H9 (cell line): ENCODE results near the gene LRP1-AS. TPM values are rescaled to one million over a fixed set of nuclear protein-coding genes. Genes with fewer than 3 reads are reported as not detected.
A peak's percentile ranks its signal among the peaks of the same experiment; 100 is the strongest.

Source experiments
- DNase-seq: peaks from one replicate; pipeline ENCODE4 v3.0.0-alpha.2; 2017
- H2AFZ ChIP-seq: one replicate; pipeline ENCODE4 v1.6.1; 2013; ENCODE audit warnings: mild to moderate bottlenecking, low read length, control low read depth, moderate library complexity
- H2AK5ac ChIP-seq: 2 replicates; pipeline ENCODE4 v1.6.1; 2013; ENCODE audit warnings: low read length, control low read depth, mixed read lengths; ENCODE audit not compliant: insufficient read length
- H2BK120ac ChIP-seq: one replicate; pipeline ENCODE4 v1.6.1; 2013; ENCODE audit warnings: low read depth, mild to moderate bottlenecking, low read length, control low read depth, inconsistent platforms; ENCODE audit not compliant: poor library complexity, severe bottlenecking
- H2BK12ac ChIP-seq: 2 replicates; pipeline ENCODE4 v1.6.1; 2013; ENCODE audit warnings: low read length, control low read depth, mixed read lengths, low read depth; ENCODE audit not compliant: insufficient read length
- H2BK15ac ChIP-seq: 2 replicates; pipeline ENCODE4 v1.6.1; 2013; ENCODE audit warnings: low read depth, low read length, control low read depth
- H2BK20ac ChIP-seq: one replicate; pipeline ENCODE4 v1.6.1; 2013; ENCODE audit warnings: low read depth, mild to moderate bottlenecking, low read length, control low read depth, inconsistent platforms; ENCODE audit not compliant: poor library complexity, severe bottlenecking
- H2BK5ac ChIP-seq: 2 replicates; pipeline ENCODE4 v1.6.1; 2013; ENCODE audit warnings: low read length, control low read depth, mixed read lengths; ENCODE audit not compliant: insufficient read length
- H3K14ac ChIP-seq: 2 replicates; pipeline ENCODE4 v1.6.1; 2013; ENCODE audit warnings: low read length, control low read depth; ENCODE audit not compliant: insufficient read depth
- H3K18ac ChIP-seq: 2 replicates; pipeline ENCODE4 v1.6.1; 2013; ENCODE audit warnings: low read depth, mild to moderate bottlenecking, mixed read lengths, low read length, control low read depth; ENCODE audit not compliant: insufficient read length
- H3K23ac ChIP-seq: 2 replicates; pipeline ENCODE4 v1.6.1; 2013; ENCODE audit warnings: low read length, control low read depth, mixed read lengths, low read depth; ENCODE audit not compliant: insufficient read length
- H3K23me2 ChIP-seq: 2 replicates; pipeline ENCODE4 v1.6.1; 2013; ENCODE audit warnings: low read depth, mild to moderate bottlenecking, mixed read lengths, low read length, control low read depth; ENCODE audit not compliant: insufficient read length, poor library complexity, severe bottlenecking
- H3K27ac ChIP-seq: 2 replicates; pipeline ENCODE4 v1.5.1; 2013; ENCODE audit warnings: low read length, control low read depth, mixed read lengths, low read depth; ENCODE audit not compliant: insufficient read length
- H3K27me3 ChIP-seq: 2 replicates; pipeline ENCODE4 v1.6.1; 2013; ENCODE audit warnings: low read length, control low read depth, inconsistent platforms; ENCODE audit not compliant: insufficient read depth
- H3K4ac ChIP-seq: 2 replicates; pipeline ENCODE4 v1.6.1; 2013; ENCODE audit warnings: low read depth, mild to moderate bottlenecking, control low read depth, inconsistent platforms, low read length, moderate library complexity
- H3K4me1 ChIP-seq: 2 replicates; pipeline ENCODE4 v1.6.1; 2013; ENCODE audit warnings: low read length, control low read depth, inconsistent platforms; ENCODE audit not compliant: insufficient read depth
- H3K4me2 ChIP-seq: 2 replicates; pipeline ENCODE4 v1.6.1; 2013; ENCODE audit warnings: low read length, control low read depth, mixed read lengths; ENCODE audit not compliant: insufficient read length, insufficient read depth
- H3K56ac ChIP-seq: 2 replicates; pipeline ENCODE4 v1.6.1; 2013; ENCODE audit warnings: low read depth, mild to moderate bottlenecking, mixed read lengths, low read length, control low read depth; ENCODE audit not compliant: insufficient read length
- H3K79me1 ChIP-seq: 2 replicates; pipeline ENCODE4 v1.6.1; 2013; ENCODE audit warnings: low read depth, mild to moderate bottlenecking, moderate library complexity, low read length, control low read depth, inconsistent platforms; ENCODE audit not compliant: insufficient read depth, poor library complexity, severe bottlenecking
- H3K79me2 ChIP-seq: 2 replicates; pipeline ENCODE4 v1.6.1; 2013; ENCODE audit warnings: low read length, control low read depth, inconsistent platforms; ENCODE audit not compliant: insufficient read depth
- H3K9ac ChIP-seq: 2 replicates; pipeline ENCODE4 v1.6.1; 2013; ENCODE audit warnings: low read length, control low read depth, mixed read lengths; ENCODE audit not compliant: insufficient read length; ENCODE audit errors: extremely low read depth
- H3K9me3 ChIP-seq: one replicate; pipeline ENCODE4 v1.6.1; 2013; ENCODE audit warnings: low read depth, low read length, inconsistent platforms; ENCODE audit not compliant: control insufficient read depth
- H3T11ph ChIP-seq: one replicate; pipeline ENCODE4 v1.6.1; 2013; ENCODE audit warnings: mild to moderate bottlenecking, low read length, control low read depth, inconsistent platforms
- H4K20me1 ChIP-seq: one replicate; pipeline ENCODE4 v1.6.1; 2013; ENCODE audit not compliant: control insufficient read depth, insufficient read length, insufficient read depth
- H4K5ac ChIP-seq: 2 replicates; pipeline ENCODE4 v1.6.1; 2013; ENCODE audit warnings: low read depth, mild to moderate bottlenecking, mixed read lengths, low read length, control low read depth; ENCODE audit not compliant: insufficient read length
- H4K8ac ChIP-seq: replicated peaks from 2 replicates; pipeline ENCODE4 v1.6.1; 2013; ENCODE audit warnings: low read length, control low read depth, mixed read lengths, low read depth; ENCODE audit not compliant: insufficient read length
- H4K91ac ChIP-seq: 2 replicates; pipeline ENCODE4 v1.6.1; 2013; ENCODE audit warnings: low read depth, mild to moderate bottlenecking, moderate library complexity, mixed read lengths, low read length, control low read depth; ENCODE audit not compliant: insufficient read length
- H3K27ac Mint-ChIP-seq, 3 experiments: 2 replicates in 2 of 3; 3 replicates in 1 of 3; pipeline ENCODE4 v1.8.0; 2020 to 2021; ENCODE audit warnings: mixed read lengths in 3 of 3, mild to moderate bottlenecking in 1 of 3, moderate library complexity in 1 of 3
- H3K27me3 Mint-ChIP-seq: 2 replicates; pipeline ENCODE4 v1.8.0; 2021; ENCODE audit warnings: low read depth, mild to moderate bottlenecking, moderate library complexity, mixed read lengths
- H3K36me3 Mint-ChIP-seq, 3 experiments: 2 replicates in 2 of 3; 3 replicates in 1 of 3; pipeline ENCODE4 v1.8.0; 2020 to 2021; ENCODE audit warnings: low read depth in 3 of 3, mixed read lengths in 3 of 3; ENCODE audit not compliant: insufficient read depth in 1 of 3
- H3K4me1 Mint-ChIP-seq, 2 experiments: 2 replicates each; pipeline ENCODE4 v1.8.0; 2020; ENCODE audit warnings: mixed read lengths in 2 of 2
- H3K4me3 Mint-ChIP-seq, 2 experiments: 2 replicates in 1 of 2; 3 replicates in 1 of 2; pipeline ENCODE4 v1.8.0; 2020 to 2021; ENCODE audit warnings: mild to moderate bottlenecking in 2 of 2, mixed read lengths in 2 of 2, moderate library complexity in 1 of 2
- H3K9me3 Mint-ChIP-seq, 2 experiments: 2 replicates in 1 of 2; 3 replicates in 1 of 2; pipeline ENCODE4 v1.8.0; 2020; ENCODE audit warnings: mild to moderate bottlenecking in 2 of 2, mixed read lengths in 2 of 2, moderate library complexity in 1 of 2
- WGBS: extraction: QIAGEN DNeasy Blood & Tissue Kit; methylation state at CpG from one replicate; pipeline ENCODE4 v1.1.7; 2013; ENCODE audit warnings: missing lambda C conversion rate, low lambda C conversion rate, mixed read lengths; ENCODE audit not compliant: insufficient read length; ENCODE audit errors: extremely low coverage; 5-methylcytosine and 5-hydroxymethylcytosine counted together
- total RNA-seq: library from RNA; stranded (reverse); gene quantifications from 2 replicates; pipeline ENCODE4 v1.2.1, GENCODE V29; 2021
- TF ChIP-seq, protein P1 (sequence below): fragments of 200-600 bp; sonication (generic); conservative IDR thresholded peaks from 3 replicates; pipeline ENCODE4 v1.8.0; 2021; ENCODE audit warnings: antibody characterized with exemption, mild to moderate bottlenecking

Gene LRP1-AS
- total RNA-seq, 1 experiment from 2014 or later: not detected

DNA sequence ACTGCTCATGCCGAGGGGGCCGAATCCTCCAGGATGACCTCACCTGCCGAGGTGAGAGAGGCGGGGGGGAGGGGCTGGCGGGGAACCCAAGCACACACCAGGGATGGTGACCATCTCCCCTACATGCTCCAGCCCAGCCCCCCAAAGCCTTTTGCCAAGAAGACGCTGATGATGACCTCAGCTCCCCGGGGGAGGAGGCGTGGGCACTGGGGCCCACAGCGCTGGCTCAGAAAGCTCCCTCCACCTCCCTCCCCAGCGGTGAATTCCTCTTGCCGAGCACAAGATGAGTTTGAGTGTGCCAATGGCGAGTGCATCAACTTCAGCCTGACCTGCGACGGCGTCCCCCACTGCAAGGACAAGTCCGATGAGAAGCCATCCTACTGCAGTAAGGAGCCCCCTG, 45.5 kb upstream of the LRP1-AS start:
- Histone ChIP-seq H3K4me1 (no peaks in the 10 kb centered on the region), H3K56ac (no peak overlapping the region), H2BK12ac (no peak overlapping the region), H3K79me1 (no peaks in the 10 kb centered on the region), H2BK20ac (no peak overlapping the region), H3K14ac (no peak overlapping the region), H4K8ac (no peak overlapping the region), H3K4me2 (no peak overlapping the region), H3K18ac (no peak overlapping the region), H3K27me3 (no peaks in the 10 kb centered on the region), H3K9me3 (no peaks in the 10 kb centered on the region), H3T11ph (no peak overlapping the region), H4K20me1 (no peaks in the 10 kb centered on the region), H2BK120ac (no peak overlapping the region), H2AFZ (no peak overlapping the region), H3K79me2 (no peaks in the 10 kb centered on the region), H3K23ac (no peak overlapping the region), H2AK5ac (no peak overlapping the region), H2BK5ac (no peak overlapping the region), H4K5ac (no peak overlapping the region), H3K23me2 (no peaks in the 10 kb centered on the region), H3K27ac (no peak overlapping the region), H2BK15ac (no peak overlapping the region), H3K9ac (no peak overlapping the region), H4K91ac (no peak overlapping the region), H3K4ac (no peak overlapping the region)
- TF ChIP-seq, protein P1, sequence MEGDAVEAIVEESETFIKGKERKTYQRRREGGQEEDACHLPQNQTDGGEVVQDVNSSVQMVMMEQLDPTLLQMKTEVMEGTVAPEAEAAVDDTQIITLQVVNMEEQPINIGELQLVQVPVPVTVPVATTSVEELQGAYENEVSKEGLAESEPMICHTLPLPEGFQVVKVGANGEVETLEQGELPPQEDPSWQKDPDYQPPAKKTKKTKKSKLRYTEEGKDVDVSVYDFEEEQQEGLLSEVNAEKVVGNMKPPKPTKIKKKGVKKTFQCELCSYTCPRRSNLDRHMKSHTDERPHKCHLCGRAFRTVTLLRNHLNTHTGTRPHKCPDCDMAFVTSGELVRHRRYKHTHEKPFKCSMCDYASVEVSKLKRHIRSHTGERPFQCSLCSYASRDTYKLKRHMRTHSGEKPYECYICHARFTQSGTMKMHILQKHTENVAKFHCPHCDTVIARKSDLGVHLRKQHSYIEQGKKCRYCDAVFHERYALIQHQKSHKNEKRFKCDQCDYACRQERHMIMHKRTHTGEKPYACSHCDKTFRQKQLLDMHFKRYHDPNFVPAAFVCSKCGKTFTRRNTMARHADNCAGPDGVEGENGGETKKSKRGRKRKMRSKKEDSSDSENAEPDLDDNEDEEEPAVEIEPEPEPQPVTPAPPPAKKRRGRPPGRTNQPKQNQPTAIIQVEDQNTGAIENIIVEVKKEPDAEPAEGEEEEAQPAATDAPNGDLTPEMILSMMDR: no peak
- no CpG with 5 or more reads among the region's 16 CpGs for WGBS
- Mint-ChIP-seq H3K4me3 (0 out of 5 replicates have a peak overlapping the region, but pooled peaks of 1 of the 2 experiments have one; percentile 17), H3K9me3 (no peaks in the 10 kb centered on the region; a peak in 1 of 5 replicates), H3K4me1 (no peaks in the 10 kb centered on the region), H3K36me3 (peaks cover 64 to 96% (median 92%) of the 10 kb centered on the region in 3 experiments), H3K27me3 (no peaks in the 10 kb centered on the region; the same call in 1 of the 2 replicates), H3K27ac (no peak overlapping the region)
- DNase-seq: no peak
